Measurements from ENCODE around the gene AKAP12. TPM values are rescaled to one million over a fixed set of nuclear protein-coding genes. Genes with fewer than 3 reads are reported as not detected.

The AKAP12 gene
- total RNA-seq, 1 donor from 2014 or later = 154 TPM

DNA sequence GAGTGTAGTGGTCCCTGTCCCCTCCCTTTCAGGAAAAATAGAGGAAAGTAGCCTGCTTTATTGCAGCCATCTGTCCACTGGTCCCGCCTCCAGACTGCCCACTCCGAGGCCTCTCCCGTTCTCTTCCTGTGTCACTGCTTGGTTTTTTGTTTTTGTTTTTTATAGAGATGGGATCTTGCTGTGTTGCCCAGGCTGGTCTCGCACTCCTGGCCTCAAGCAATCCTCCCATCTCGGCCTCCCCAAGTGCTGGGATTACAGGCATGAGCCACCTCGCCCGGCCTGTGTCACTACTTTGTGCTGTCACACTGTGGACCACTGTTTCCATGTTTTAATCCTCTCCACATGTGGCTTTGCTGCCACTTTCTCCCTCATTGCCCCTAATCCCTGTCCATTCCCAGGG lies 80.4 kb downstream of the AKAP12 start:
- no peak for DNase-seq (ENCODE audit: extremely low spot score, unreplicated experiment)
- Mint-ChIP-seq H3K9me3 (ENCODE audit: unreplicated experiment) (no peaks in the 10 kb centered on the region), H3K27me3 (ENCODE audit: unreplicated experiment) (no peaks in the 10 kb centered on the region), H3K36me3 (ENCODE audit: unreplicated experiment) (peaks cover 15% of the 10 kb centered on the region), H3K4me1 (ENCODE audit: unreplicated experiment) (peaks cover 43% of the 10 kb centered on the region), H3K4me3 (ENCODE audit: unreplicated experiment) (no peak overlapping the region), H3K27ac (ENCODE audit: unreplicated experiment) (no peak overlapping the region)
- TF ChIP-seq, protein P1, sequence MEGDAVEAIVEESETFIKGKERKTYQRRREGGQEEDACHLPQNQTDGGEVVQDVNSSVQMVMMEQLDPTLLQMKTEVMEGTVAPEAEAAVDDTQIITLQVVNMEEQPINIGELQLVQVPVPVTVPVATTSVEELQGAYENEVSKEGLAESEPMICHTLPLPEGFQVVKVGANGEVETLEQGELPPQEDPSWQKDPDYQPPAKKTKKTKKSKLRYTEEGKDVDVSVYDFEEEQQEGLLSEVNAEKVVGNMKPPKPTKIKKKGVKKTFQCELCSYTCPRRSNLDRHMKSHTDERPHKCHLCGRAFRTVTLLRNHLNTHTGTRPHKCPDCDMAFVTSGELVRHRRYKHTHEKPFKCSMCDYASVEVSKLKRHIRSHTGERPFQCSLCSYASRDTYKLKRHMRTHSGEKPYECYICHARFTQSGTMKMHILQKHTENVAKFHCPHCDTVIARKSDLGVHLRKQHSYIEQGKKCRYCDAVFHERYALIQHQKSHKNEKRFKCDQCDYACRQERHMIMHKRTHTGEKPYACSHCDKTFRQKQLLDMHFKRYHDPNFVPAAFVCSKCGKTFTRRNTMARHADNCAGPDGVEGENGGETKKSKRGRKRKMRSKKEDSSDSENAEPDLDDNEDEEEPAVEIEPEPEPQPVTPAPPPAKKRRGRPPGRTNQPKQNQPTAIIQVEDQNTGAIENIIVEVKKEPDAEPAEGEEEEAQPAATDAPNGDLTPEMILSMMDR (IDR thresholded peaks at IDR 0.05) = no peak

DNA sequence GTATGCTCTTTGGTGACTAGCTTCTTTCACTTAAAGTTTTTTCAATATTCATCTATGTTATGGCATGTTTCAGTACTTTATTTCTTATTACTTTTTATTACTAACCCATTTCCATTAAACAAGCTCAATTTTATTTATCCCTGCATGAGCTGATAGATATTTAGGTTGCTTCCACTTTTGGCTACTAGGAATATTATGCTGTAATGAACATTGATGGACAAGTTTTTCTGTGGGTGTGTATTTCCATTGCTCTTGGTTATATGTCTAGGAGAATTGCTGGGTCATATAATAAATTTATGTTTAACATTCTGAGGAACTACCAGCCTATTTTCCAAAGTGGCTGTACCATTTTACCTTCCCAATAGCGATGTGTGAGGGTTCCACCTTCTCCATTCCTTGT lies 81.7 kb downstream of the AKAP12 start:
- H3K36me3 Mint-ChIP-seq (ENCODE audit: unreplicated experiment) = peaks cover 15% of the 10 kb centered on the region
- H3K27ac Mint-ChIP-seq (ENCODE audit: unreplicated experiment) = no peak overlapping the region
- no peak overlapping the region for H3K4me3 Mint-ChIP-seq (ENCODE audit: unreplicated experiment)
- no peak for DNase-seq (ENCODE audit: extremely low spot score, unreplicated experiment)
- TF ChIP-seq, protein P1 (IDR thresholded peaks at IDR 0.05) = no peak
- H3K27me3 Mint-ChIP-seq (ENCODE audit: unreplicated experiment) = no peaks in the 10 kb centered on the region
- peaks cover 51% of the 10 kb centered on the region for H3K4me1 Mint-ChIP-seq (ENCODE audit: unreplicated experiment)
- no peaks in the 10 kb centered on the region for H3K9me3 Mint-ChIP-seq (ENCODE audit: unreplicated experiment)

- no peak overlapping the region for H3K27ac Mint-ChIP-seq (ENCODE audit: unreplicated experiment)
- peaks cover 15% of the 10 kb centered on the region for H3K36me3 Mint-ChIP-seq (ENCODE audit: unreplicated experiment)
- H3K4me1 Mint-ChIP-seq (ENCODE audit: unreplicated experiment) = peaks cover 50% of the 10 kb centered on the region
- TF ChIP-seq, protein P1 (IDR thresholded peaks at IDR 0.05) = no peak
- no peaks in the 10 kb centered on the region for H3K27me3 Mint-ChIP-seq (ENCODE audit: unreplicated experiment)
- DNase-seq (ENCODE audit: extremely low spot score, unreplicated experiment) = no peak
- no peaks in the 10 kb centered on the region for H3K9me3 Mint-ChIP-seq (ENCODE audit: unreplicated experiment)
- no peak overlapping the region for H3K4me3 Mint-ChIP-seq (ENCODE audit: unreplicated experiment)
Observed at GRCh38 chr6:151322570-151322969, 82.8 kb downstream of the AKAP12 start.

- TF ChIP-seq, protein P1 (IDR thresholded peaks at IDR 0.05) = peak; percentile 96
- H3K4me3 Mint-ChIP-seq (ENCODE audit: unreplicated experiment) = peak overlapping the region; percentile 82
- no peaks in the 10 kb centered on the region for H3K27me3 Mint-ChIP-seq (ENCODE audit: unreplicated experiment)
- peaks cover 15% of the 10 kb centered on the region for H3K36me3 Mint-ChIP-seq (ENCODE audit: unreplicated experiment)
- H3K9me3 Mint-ChIP-seq (ENCODE audit: unreplicated experiment) = no peaks in the 10 kb centered on the region
- peaks cover 50% of the 10 kb centered on the region for H3K4me1 Mint-ChIP-seq (ENCODE audit: unreplicated experiment)
- H3K27ac Mint-ChIP-seq (ENCODE audit: unreplicated experiment) = peak overlapping the region; percentile 91
- peak; percentile 95 for DNase-seq (ENCODE audit: extremely low spot score, unreplicated experiment)
Observed at GRCh38 chr6:151323791-151324487, 84.2 kb downstream of the AKAP12 start.

DNA sequence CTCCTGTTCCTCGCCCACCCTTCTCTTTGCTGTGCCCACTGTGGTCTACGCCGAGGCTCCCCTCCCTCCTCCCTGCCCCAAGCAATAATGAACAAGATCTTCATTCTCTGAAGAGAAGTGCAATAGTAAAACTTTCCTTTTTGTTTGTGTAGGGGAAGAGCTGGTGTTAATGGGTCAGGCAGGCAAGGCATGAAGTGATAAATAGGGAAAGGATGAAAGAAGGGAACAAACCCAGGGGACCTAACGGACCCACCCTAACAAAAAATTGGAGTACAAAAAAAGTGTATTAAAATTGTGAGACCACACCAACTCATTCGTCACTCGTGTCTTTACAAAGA lies 84.7 kb downstream of the AKAP12 start:
- H3K36me3 Mint-ChIP-seq (ENCODE audit: unreplicated experiment) = peaks cover 15% of the 10 kb centered on the region
- no peaks in the 10 kb centered on the region for H3K27me3 Mint-ChIP-seq (ENCODE audit: unreplicated experiment)
- DNase-seq (ENCODE audit: extremely low spot score, unreplicated experiment) = no peak
- peak overlapping the region; percentile 82 for H3K4me3 Mint-ChIP-seq (ENCODE audit: unreplicated experiment)
- TF ChIP-seq, protein P1 (IDR thresholded peaks at IDR 0.05) = no peak
- H3K4me1 Mint-ChIP-seq (ENCODE audit: unreplicated experiment) = peaks cover 53% of the 10 kb centered on the region
- peak overlapping the region; percentile 91 for H3K27ac Mint-ChIP-seq (ENCODE audit: unreplicated experiment)
- H3K9me3 Mint-ChIP-seq (ENCODE audit: unreplicated experiment) = no peaks in the 10 kb centered on the region

Measured in osteocyte (in vitro differentiated cells).